ENCODE data around the gene CORO1C.
A peak's percentile ranks its signal among the peaks of the same experiment; 100 is the strongest.
"Not testable (repeated sequence)": the region's sequence is repeated elsewhere in the genome, so short reads cannot be mapped to it uniquely, and the experiment has no call there.

Gene CORO1C

GRCh38 chr12:108752387-108752786 lies 21.1 kb upstream of the CORO1C start:
- no peak for DNase-seq

- no peak for DNase-seq
These were observed 20.5 kb upstream of the CORO1C start for GRCh38 chr12:108751821-108752220.

GRCh38 chr12:108751003-108751402 lies 19.7 kb upstream of the CORO1C start:
- not testable (repeated sequence) for DNase-seq

GRCh38 chr12:108750526-108750925 lies 19.2 kb upstream of the CORO1C start:
- DNase-seq = no peak

- DNase-seq = no peak
These were observed 16.2 kb upstream of the CORO1C start for GRCh38 chr12:108747563-108747962.

- no peak for DNase-seq
These were observed 14.3 kb upstream of the CORO1C start for GRCh38 chr12:108745641-108746040.

GRCh38 chr12:108744021-108744897 lies 12.9 kb upstream of the CORO1C start:
- DNase-seq = no peak

- DNase-seq = no peak
These were observed 6.9 kb upstream of the CORO1C start for GRCh38 chr12:108738170-108738569.

GRCh38 chr12:108735855-108736254 lies 4.5 kb upstream of the CORO1C start:
- DNase-seq = no peak

- DNase-seq = no peak
These were observed 3.0 kb upstream of the CORO1C start for GRCh38 chr12:108734200-108734906.

GRCh38 chr12:108733230-108733531 lies 1.9 kb upstream of the CORO1C start:
- DNase-seq = not testable (repeated sequence)

GRCh38 chr12:108732489-108733229 lies 1.3 kb upstream of the CORO1C start:
- no peak for DNase-seq

- peak; percentile 55 for DNase-seq
These were observed 646 bp upstream of the CORO1C start for GRCh38 chr12:108731866-108732461.

- DNase-seq = peak; percentile 49
These were observed 783 bp downstream of the CORO1C start for GRCh38 chr12:108730365-108731104.

GRCh38 chr12:108729612-108730364 lies 1.5 kb downstream of the CORO1C start:
- no peak for DNase-seq

- no peak for DNase-seq
These were observed 2.3 kb downstream of the CORO1C start for GRCh38 chr12:108728820-108729611.

- DNase-seq = no peak
These were observed 3.2 kb downstream of the CORO1C start for GRCh38 chr12:108727868-108728735.

GRCh38 chr12:108727161-108727560 lies 4.2 kb downstream of the CORO1C start:
- no peak for DNase-seq

GRCh38 chr12:108724890-108725151 lies 6.5 kb downstream of the CORO1C start:
- no peak for DNase-seq

Data from NCI-H524 treated with DMSO at 0.1 percent for 48 hours (cell line).